ENCODE results near the gene DHRS9. TPM values are rescaled to one million over a fixed set of nuclear protein-coding genes. Genes with fewer than 3 reads are reported as not detected.
"Not testable (repeated sequence)": the region's sequence is repeated elsewhere in the genome, so short reads cannot be mapped to it uniquely, and the experiment has no call there.

The DHRS9 gene
- total RNA-seq, 1 donor from 2014 or later = 0.82 TPM

DNA sequence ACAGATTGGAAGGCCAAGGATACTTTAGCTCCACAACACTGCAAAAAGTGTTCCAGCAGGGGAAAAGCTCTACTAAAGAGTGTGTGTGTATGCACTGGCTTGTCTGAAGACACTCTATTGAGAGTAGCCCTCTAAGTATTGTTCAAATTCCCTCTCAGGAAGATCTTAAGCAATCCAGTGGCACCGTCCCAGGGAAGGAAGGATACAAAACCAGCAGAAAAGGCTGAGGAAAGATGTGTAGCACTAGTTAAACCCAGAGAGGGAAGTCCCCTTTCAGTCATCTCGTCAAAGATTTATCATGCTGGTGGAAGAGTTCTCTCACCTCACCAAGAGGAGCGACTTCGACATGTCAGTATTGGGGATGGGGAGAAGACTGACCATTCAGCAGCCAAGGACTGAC, 50.5 kb downstream of the DHRS9 start:
- DNase-seq (ENCODE audit: low spot score in 2 of 2) = no peak
- FAIRE-seq = no peak

DNA sequence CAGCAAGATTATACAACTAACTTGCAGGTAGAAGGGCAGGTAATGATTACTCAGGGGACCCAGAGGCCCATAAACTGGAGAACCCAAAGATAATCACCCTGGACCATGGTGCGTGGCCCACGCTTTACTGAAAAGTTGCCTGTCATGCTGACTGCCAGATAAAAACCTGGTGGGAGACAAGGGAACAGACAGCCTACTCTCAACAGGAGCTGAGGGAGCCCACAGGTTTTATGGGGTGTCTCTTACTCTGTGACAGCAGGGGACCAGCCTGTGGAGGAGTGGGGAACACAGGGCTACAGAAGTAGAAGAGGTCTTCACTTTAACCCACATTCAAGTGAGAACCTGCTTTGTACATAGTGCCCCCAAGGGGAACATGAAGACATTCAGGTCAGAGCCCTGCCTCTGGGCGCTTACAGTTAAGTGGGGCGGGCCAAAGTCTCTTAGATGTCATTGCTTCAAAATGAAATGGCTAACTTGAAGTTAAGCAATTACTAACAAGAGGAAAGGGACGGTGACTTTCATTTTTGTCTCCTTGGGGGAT, 60.4 kb downstream of the DHRS9 start:
- FAIRE-seq = no peak
- no peak for DNase-seq (ENCODE audit: low spot score in 2 of 2)

DNA sequence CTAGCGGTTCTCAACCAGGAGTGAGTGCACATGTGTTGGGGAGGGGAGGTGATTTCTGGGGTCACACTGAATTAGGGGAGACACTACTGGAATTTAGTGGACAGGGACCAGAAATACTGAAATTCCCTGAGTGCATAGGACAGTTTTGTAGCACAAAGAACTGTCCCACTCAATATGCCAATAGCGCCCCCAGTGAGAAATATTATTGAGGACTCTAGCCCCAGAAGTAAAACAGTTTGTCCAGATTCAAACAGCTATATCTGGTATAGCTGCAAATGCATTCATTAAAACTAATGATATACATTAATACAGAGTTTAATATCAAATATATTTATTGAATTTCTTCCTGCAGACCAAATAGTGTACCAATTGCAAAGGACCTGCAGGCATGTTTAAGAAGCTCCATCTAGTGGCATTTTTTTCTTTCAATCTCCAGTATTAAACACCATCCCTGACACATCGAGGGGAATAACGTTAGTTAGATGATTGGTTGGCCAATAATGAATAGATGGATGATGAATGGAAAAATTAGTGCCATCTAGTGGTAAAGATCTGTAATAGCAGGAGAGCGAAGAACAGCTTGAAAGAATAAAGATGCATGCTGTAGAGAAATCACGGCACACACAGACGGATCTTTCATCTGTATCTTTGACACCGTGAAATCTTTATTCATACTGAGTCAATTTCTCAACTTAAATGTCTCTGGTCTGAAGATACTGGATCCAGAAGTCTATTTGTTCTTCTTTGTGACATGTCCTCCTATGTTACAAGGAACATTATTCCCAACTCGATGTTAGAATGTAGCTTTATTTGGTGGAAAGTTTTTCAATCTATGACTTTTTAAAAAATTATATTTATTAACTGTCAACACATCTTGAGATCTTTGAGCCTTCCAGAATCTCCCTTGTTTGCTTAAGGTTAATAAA, 62.5 kb downstream of the DHRS9 start:
- no peak for FAIRE-seq
- peak; percentile 7 to 37 for DNase-seq (ENCODE audit: low spot score in 2 of 2)

DNA sequence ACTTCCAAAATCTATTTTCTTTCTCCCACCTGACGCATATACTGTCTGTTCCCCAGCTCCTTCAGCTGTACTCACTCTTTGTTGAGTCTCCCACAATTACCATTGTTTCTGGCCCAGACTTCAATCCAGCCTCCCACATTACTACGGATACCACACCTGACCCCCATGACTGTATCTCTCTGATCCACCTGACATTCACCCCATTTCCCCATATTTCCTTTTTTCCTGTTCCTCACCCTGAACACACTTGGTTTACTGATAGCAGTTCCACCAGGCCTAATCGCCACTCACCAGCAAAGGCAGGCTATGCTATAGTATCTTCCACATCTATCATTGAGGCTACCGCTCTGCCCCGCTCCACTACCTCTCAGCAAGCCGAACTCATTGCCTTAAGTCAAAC, 64.9 kb downstream of the DHRS9 start:
- not testable (repeated sequence) for DNase-seq (ENCODE audit: low spot score in 2 of 2); FAIRE-seq

DNA sequence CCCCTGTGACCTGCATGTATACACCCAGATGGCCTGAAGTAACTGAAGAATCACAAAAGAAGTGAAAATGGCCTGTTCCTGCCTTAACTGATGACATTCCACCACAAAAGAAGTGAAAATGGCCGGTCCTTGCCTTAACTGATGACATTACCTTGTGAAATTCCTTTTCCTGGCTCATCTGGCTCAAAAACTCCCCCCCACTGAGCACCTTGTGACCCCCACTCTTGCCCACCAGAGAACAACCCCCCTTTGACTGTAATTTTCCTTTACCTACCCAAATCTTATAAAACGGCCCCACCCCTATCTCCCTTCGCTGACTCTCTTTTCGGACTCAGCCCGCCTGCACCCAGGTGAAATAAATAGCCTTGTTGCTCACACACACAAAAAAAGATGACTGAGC, 67.1 kb downstream of the DHRS9 start:
- DNase-seq (ENCODE audit: low spot score in 2 of 2); FAIRE-seq: not testable (repeated sequence)

DNA sequence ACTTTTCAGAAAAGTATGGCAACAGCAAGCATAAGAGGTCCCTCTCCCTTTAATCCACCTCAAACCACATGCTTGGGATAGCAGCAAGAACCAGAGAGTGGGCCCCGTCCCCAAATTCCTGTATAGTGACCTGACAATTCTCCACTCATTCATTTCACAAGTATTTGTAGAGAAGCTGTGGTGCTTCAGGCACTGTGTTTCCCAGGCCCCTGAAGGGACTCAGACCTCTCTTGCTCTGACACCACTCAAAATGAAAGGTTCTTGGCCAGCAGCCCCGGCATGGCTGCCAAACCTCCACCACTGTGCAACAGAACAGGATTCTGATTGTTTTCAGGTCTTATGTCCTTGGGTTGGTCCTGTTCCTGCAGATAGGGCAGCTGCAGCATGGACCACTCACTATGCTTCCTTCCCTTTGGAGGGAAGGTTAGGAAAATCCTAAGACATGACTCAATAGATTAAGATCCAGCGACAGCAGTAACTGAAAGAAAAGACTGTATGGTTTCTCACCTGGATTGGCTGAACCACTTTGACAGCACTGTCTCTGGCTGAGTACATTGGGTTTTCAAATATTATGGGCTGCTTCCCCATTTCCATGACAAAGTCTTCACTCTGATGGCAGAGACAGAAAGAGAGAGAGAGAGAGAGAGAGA, 67.6 kb downstream of the DHRS9 start:
- FAIRE-seq (no peak), DNase-seq (ENCODE audit: low spot score in 2 of 2) (no peak)

DNA sequence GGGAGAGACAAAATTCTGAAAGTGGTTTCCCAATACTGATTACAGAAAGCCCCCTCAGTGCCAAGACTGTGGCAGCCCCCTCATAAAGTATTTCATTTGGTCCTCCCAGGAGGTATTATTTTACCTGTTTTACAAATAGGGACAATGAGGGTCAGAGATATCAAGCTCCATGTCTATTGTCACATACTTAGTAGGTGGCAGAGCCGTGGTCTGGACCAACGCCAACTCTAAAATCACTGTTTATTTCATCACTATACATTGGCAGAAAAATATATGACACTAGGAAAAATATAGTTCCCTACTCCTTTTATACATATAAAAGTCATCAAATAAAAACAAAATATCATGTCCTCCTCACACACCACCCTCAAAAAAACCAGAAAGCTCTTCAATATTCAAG, 68.6 kb downstream of the DHRS9 start:
- FAIRE-seq (no peak), DNase-seq (ENCODE audit: low spot score in 2 of 2) (no peak)

DNA sequence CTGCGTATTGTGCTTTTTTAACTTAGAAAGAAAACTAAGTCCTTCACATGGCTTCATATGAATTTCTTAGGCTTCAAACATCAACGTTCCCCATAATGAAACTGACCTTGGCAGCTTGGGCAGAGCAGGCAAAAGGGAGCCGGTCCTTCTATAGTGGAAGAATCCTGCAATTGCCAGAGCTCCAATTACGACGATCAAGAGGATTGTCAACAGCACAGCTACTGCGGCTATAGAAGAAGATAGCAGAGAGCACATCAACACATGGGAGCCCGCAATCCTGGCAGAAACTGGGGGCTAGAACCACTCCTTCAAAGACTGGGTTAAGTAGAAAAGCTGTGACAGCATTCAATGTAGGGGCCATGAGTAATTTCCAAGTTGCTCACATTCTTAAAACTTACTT, 69.8 kb downstream of the DHRS9 start:
- FAIRE-seq (no peak), DNase-seq (ENCODE audit: low spot score in 2 of 2) (no peak)

DNA sequence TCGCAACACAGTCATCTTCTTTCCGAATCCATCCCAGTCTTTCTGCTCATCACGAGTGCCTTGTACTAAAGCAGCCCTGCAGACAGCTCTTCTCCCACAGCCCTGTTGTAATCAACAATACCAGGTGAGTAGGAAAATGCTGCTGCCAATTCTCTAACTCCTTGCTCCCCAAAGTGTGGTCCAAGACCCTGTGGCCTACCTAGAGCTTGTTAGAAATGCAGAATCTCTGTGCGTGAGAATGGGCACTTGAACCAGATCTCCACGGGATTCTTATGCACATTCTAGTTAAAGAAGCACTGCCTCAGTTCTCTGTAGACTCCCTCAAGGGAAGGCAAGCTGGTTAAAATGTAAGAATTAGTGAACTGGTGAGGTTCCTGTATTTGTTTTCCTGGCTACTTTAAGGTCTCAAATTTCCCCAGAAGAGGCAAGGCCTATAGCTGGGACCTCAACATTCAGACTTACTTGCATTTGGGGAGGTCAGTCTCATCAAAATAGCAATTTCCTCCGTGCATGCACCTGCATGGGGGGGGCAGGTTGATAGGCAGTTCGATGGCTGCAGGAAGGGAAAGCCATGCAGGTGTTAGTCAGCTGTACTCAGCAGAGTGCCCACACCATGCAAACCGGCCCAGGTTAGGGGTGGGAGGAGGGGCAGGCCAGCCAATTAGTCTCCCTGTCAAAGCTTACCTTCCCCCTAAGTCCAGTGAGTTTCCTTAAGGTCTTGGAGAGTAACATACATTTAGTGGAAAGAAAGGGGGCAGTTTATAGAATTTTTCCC, 70.8 kb downstream of the DHRS9 start:
- DNase-seq (ENCODE audit: low spot score in 2 of 2) (no peak), FAIRE-seq (no peak)

DNA sequence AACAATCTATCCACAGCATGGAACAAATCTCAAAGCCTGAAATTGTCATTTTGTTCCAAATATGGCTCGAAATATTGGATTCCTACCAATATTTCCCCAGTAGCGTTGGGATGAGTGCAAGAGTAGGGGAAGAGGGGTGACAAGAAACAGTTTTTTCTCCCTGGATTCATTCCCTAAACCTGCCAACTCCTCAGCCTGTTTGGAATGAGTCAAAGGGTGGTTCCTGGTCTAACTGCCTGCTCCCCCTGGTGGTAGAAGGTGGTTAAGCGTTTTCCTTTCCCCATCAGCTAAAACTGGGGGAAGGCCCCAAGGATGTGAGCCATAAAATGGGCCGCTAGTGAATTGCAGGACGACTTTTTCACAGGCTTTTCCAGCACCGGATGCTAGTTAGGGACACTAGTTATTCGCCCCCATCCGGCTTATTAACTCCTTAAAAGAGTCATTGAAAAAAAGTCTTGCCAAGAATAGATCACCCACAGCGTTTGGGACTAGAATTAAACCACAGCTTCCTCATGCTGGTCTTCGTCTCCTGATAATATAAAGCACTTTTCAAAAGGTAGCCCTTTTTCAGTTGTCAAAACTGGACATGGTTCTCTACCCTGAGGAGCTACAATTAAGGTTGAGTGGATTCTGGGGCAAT, 72.5 kb downstream of the DHRS9 start:
- FAIRE-seq (no peak), DNase-seq (ENCODE audit: low spot score in 2 of 2) (peak in 1 of 2 donors; percentile 17)

DNA sequence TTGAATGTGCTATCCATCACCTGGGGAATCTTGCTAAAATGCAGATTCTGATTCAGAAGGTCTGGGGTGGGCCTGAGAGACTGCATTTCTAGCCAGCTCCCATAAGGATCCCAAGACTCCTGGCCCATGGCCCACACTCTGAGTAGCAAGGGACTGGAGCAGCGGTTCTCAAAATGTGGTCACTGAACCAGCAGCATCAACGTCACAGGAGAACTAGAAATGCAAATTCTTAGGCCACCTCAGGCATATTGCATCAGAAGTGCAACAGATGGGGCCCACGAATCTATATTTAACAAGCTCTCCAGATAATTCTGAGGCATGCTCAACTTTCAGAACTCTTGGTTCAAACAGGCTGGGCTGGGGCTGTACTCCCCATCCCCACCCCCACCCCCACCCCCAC, 74.6 kb downstream of the DHRS9 start:
- FAIRE-seq (no peak), DNase-seq (ENCODE audit: low spot score in 2 of 2) (no peak)

Other genes with a start within 250 kb of the DHRS9 start
- 5.3 TPM for gene SPC25, start 179.1 kb upstream of the DHRS9 start, total RNA-seq
- not detected for gene G6PC2, start 168.3 kb upstream of the DHRS9 start, total RNA-seq
- under 0.01 TPM for gene ABCB11, start 38.2 kb upstream of the DHRS9 start, total RNA-seq

All from frontal cortex (tissue), 4 donors.